Measurements from ENCODE around the gene PNMA1.
A peak's percentile ranks its signal among the peaks of the same experiment; 100 is the strongest.

The PNMA1 gene

GRCh38 chr14:73713803-73714655, at the start of gene PNMA1:
Gene PNMA1 (minus strand): TSS chr14:73714384. CDS start chr14:73713639, 745 bp downstream.
- FAIRE-seq = no peak

GRCh38 chr14:73763396-73763795, 49.2 kb upstream of the PNMA1 start:
- DNase-seq (ENCODE audit: insufficient read length, low spot score) (no peak), FAIRE-seq (no peak)
- TF ChIP-seq POLR2A (IDR thresholded peaks at IDR 0.05; ENCODE audit: low read depth, low read length) = no peak

More at GRCh38 chr14:73713803-73714655, at the start of gene PNMA1:
- DNase-seq (ENCODE audit: insufficient read length, low spot score) = peak; percentile 99
- peak; percentile 98 for TF ChIP-seq POLR2A (IDR thresholded peaks at IDR 0.05; ENCODE audit: low read depth, low read length)

GRCh38 chr14:73762375-73762822, 48.2 kb upstream of the PNMA1 start:
- FAIRE-seq = no peak

GRCh38 chr14:73761618-73762355, 47.6 kb upstream of the PNMA1 start:
- FAIRE-seq = no peak
- no peak for DNase-seq (ENCODE audit: insufficient read length, low spot score)
- TF ChIP-seq POLR2A (IDR thresholded peaks at IDR 0.05; ENCODE audit: low read depth, low read length) = no peak

More at GRCh38 chr14:73762375-73762822, 48.2 kb upstream of the PNMA1 start:
- no peak for TF ChIP-seq POLR2A (IDR thresholded peaks at IDR 0.05; ENCODE audit: low read depth, low read length)
- DNase-seq (ENCODE audit: insufficient read length, low spot score) = no peak

- DNase-seq (ENCODE audit: insufficient read length, low spot score) (no peak), FAIRE-seq (no peak)
- no peak for TF ChIP-seq POLR2A (IDR thresholded peaks at IDR 0.05; ENCODE audit: low read depth, low read length)
Observed at GRCh38 chr14:73760598-73761586, 46.7 kb upstream of the PNMA1 start.

- DNase-seq (ENCODE audit: insufficient read length, low spot score) = peak; percentile 84
- no peak for FAIRE-seq
- TF ChIP-seq POLR2A (IDR thresholded peaks at IDR 0.05; ENCODE audit: low read depth, low read length) = peak; percentile 62
Observed at GRCh38 chr14:73759714-73760597, 45.8 kb upstream of the PNMA1 start.

- FAIRE-seq (no peak), DNase-seq (ENCODE audit: insufficient read length, low spot score) (no peak)
- TF ChIP-seq POLR2A (IDR thresholded peaks at IDR 0.05; ENCODE audit: low read depth, low read length) = 0 out of 2 replicates have a peak, but pooled peaks have one; percentile 13
Observed at GRCh38 chr14:73759183-73759713, 45.1 kb upstream of the PNMA1 start.

- no peak for FAIRE-seq
Observed at GRCh38 chr14:73758392-73759182, 44.4 kb upstream of the PNMA1 start.

GRCh38 chr14:73757876-73758391, 43.8 kb upstream of the PNMA1 start:
- FAIRE-seq (no peak), DNase-seq (ENCODE audit: insufficient read length, low spot score) (no peak)
- no peak for TF ChIP-seq POLR2A (IDR thresholded peaks at IDR 0.05; ENCODE audit: low read depth, low read length)

More at GRCh38 chr14:73758392-73759182, 44.4 kb upstream of the PNMA1 start:
- TF ChIP-seq POLR2A (IDR thresholded peaks at IDR 0.05; ENCODE audit: low read depth, low read length) = no peak
- no peak for DNase-seq (ENCODE audit: insufficient read length, low spot score)

GRCh38 chr14:73757381-73757780, 43.2 kb upstream of the PNMA1 start:
- DNase-seq (ENCODE audit: insufficient read length, low spot score) (no peak), FAIRE-seq (no peak)
- no peak for TF ChIP-seq POLR2A (IDR thresholded peaks at IDR 0.05; ENCODE audit: low read depth, low read length)

- DNase-seq (ENCODE audit: insufficient read length, low spot score) = no peak
- no peak for FAIRE-seq
Observed at GRCh38 chr14:73755434-73756014, 41.3 kb upstream of the PNMA1 start.

More at GRCh38 chr14:73755434-73756014, 41.3 kb upstream of the PNMA1 start:
- TF ChIP-seq POLR2A (IDR thresholded peaks at IDR 0.05; ENCODE audit: low read depth, low read length) = no peak
